ENCODE results near the gene MACF1.

MACF1 gene

DNA sequence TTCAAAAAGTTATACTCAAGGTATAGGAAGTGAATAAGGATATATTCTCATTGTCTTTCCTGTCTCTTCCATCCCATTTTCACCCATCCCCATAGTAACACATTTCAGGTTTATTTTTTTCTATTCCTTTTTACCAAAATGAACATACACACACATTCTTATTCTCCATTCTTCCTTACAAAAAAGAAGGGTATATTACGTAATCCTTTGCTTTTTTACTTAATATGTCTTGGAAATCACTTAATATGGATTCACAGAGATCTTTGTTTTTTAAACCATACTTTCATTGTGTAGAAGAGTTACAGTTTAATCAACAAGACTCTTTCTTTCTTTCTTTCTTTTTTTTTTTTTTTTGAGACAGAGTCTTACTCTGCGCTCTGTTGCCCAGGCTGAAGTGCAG lies 158.8 kb downstream of the MACF1 start:
- no peak for DNase-seq

DNA sequence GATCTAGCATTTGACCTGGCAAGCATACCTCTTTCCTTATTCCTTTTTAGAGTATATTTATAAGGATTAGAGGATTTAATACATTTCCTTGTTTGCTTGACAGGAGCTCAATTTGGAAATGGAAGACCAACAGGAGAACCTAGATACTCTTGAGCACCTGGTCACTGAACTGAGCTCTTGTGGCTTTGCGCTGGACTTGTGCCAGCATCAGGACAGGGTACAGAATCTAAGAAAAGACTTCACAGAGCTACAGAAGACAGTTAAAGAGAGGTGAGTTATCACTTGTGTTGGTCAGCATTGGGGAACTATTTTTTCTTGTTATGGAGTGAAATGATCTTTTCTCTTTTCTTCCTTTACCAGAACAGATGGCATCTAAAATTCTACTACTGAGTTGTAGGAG lies 163.6 kb downstream of the MACF1 start:
- no peak for DNase-seq

DNA sequence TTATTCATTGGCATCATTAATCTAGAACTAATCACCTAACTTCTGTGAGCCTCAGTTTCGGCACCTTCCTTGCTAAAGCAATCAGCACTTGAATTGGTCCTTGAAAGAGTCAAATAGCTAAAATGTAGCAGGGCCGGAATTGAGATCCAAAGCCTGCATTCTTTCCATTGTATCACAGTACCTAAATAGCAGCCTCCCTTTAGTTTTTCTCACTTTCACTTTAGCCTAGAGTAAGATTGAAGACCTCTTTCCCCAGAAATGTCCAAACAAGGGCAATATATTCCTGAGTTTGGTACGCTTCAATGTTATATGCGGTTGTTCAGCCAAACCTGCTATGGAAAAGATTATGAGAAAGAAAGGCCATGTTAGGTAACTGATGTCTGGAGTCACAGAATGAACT lies 165.1 kb downstream of the MACF1 start:
- DNase-seq, result no peak

DNA sequence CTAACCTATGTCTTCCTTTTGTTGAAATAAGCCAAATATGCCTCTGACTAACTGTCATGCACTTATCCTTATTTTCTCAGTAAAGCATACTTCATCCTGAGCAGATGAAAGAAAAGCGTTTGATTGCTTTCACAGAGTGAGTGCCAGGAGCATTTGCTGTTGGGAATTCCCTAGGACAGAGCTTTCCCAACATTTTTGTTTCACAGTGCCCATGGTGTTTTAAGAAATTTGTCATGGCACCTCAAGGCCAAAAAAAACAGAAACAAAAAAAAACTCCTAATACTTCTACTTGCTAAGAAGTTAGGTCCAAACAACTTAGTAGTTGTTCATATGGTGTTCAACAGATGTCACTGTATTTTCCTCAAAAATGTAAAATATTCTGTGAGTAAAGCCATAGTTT lies 166.1 kb downstream of the MACF1 start:
- DNase-seq, result no peak

DNA sequence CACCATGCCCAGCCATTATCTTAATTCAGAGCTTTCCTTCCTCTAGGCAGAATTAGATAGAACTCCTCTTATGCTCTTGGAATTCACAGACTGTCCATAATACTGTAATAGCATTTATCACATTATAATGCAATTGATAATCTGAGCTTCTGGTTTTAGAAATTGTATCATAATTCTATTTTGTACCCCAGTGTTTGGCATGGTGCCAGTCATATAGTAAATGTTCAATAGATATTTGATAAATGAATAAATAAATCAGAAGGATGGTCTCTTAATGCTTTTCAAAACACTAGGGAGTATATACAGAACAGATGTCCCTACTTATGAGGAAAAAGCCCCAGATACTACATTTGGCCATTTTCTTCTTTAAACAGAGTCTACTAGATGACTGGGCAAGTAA lies 167.6 kb downstream of the MACF1 start:
- no peak for DNase-seq

DNA sequence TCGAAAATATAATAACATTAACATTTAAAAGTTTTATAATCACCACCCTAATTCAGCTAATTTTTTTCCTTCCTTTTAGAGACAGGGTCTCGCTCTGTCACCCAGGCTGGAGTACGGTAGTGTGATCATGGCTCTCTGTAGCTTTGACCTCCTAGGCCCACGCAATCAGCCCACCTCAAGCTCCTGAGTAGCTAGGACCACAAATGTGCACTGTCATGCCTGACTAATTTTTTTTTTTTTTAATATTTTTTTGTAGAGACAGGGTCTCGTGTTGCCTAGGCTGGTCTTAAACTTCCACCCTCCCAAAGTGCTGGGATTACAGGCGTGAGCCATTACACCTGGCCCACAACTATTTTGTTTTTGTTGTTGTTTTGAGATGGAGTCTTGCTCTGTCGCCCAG lies 172.2 kb downstream of the MACF1 start:
- no peak for DNase-seq

DNA sequence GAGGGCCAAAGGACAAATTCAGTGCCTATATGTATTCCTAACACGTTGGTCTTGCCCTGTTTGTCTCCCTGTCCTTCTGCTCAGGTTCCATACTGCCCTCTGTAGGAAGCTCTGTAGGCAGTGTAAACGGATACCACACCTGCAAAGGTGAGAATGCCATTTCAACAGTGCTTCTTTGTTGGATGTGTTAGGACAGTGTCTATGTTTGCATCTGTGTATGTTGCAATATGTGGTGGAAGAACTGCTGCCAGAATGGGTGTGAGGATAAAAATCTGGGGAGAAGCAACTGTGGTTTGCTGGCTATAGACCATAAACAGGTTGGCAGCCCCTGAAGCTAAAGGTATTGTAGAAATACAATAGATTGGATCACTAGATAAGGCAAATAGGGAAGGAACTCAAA lies 173.9 kb downstream of the MACF1 start:
- no peak for DNase-seq

DNA sequence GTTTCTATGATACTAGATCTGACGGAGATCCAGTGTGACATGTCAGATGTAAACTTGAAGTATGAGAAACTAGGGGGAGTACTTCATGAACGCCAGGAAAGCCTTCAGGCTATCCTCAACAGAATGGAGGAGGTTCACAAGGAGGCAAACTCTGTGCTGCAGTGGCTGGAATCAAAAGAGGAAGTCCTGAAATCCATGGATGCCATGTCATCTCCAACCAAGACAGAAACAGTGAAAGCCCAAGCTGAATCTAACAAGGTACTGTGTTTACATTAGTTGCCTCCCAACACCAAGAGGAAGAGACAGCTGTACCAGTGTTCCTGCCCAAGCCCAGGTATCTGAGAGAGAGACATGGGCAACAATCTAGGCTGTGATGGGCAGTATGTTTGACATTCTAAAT lies 174.7 kb downstream of the MACF1 start:
- no peak for DNase-seq

DNA sequence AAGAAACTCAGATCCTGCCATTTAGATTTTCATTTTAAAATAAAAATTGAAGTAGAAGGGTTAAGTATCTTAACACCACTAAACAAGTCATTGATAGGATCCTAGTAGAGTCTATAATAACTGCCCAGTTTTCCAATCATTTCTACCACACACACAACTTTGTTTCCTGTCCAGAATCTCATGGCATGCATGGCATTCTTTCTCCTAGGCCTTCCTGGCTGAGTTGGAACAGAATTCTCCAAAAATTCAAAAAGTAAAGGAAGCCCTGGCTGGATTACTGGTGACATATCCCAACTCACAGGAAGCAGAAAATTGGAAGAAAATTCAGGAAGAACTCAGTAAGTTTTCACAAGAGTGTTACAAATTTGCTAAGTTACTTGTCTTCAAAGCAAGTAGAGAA lies 175.5 kb downstream of the MACF1 start:
- DNase-seq, result no peak

DNA sequence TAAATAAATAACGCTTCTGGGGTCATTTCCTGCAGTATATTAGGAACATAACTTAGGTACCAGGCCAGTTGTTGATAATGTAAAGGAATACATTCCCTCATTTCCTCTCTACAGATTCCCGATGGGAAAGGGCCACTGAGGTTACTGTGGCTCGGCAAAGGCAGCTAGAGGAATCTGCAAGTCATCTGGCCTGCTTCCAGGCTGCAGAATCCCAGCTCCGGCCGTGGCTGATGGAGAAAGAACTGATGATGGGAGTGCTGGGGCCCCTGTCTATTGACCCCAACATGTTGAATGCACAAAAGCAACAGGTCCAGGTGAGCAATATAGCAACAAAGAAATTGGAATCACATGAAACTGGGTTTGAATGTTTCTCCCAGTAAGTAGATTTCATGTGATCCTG lies 177.3 kb downstream of the MACF1 start:
- DNase-seq, result no peak

DNA sequence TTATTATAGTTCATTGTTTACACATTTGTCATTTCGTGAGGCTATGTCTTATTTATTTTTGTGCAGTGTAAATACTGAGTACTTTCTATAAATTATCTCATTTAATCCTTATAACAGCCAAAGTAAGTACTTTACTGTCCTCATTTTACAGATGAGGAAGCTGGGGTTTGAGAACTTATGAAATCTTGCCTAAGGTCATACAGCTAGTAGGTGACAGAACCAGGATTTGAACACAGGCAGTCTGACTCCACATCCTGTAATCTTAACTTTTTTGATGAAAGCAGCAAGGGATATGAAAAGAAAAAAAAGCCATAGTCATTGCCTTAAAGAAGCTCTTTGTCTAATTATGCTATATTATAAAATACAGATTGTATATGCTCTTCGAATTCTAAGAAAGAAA lies 179.8 kb downstream of the MACF1 start:
- DNase-seq, result no peak

DNA sequence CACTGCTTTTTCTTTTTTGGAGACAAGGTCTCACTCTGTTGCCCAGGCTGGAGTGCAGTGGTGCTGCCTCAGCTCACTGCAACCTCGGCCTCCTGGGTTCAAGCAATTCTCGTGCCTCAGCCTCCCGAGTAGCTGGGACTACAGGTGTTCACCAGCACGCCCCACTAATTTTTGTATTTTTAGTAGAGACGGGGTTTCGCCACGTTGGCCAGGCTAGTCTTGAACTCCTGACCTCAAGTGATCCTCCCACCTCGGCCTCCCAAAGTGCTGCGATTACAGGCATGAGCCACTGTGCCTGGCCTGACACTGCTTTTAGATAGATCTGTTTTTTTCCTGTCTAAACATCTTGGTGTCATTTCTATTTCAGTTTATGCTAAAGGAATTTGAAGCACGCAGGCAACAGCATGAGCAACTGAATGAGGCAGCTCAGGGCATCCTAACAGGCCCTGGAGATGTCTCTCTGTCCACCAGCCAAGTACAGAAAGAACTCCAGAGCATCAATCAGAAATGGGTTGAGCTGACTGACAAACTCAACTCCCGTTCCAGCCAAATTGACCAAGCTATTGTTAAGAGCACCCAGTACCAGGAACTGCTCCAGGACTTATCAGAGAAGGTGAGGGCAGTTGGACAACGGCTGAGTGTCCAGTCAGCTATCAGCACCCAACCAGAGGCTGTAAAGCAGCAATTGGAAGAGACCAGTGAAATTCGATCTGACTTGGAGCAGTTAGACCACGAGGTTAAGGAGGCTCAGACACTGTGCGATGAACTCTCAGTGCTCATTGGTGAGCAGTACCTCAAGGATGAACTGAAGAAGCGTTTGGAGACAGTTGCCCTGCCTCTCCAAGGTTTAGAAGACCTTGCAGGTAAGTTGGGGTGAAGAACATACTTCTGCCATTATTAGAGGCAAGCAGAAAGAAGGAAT lies 180.8 kb downstream of the MACF1 start:
- DNase-seq, result no peak

DNA sequence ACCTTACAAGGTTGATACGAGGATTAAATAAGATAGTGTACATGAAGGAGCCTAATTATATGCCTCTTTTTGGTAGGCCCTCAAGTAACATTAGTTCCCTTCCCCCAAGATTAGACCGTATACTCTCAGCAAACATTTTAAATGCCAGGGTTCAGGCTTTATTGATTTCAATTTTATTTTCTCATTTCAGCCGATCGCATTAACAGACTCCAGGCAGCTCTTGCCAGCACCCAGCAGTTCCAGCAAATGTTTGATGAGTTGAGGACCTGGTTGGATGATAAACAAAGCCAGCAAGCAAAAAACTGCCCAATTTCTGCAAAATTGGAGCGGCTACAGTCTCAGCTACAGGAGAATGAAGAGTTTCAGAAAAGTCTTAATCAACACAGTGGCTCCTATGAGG lies 182.5 kb downstream of the MACF1 start:
- no peak for DNase-seq

DNA sequence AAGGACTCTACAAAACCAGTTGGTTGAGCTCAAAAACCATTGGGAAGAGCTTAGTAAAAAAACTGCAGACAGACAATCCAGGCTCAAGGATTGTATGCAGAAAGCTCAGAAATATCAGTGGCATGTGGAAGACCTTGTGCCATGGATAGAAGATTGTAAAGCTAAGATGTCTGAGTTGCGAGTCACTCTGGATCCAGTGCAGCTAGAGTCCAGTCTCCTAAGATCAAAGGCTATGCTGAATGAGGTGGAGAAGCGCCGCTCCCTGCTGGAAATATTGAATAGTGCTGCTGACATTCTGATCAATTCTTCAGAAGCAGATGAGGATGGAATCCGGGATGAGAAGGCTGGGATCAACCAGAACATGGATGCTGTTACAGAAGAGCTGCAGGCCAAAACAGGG lies 183.0 kb downstream of the MACF1 start:
- DNase-seq, result no peak

DNA sequence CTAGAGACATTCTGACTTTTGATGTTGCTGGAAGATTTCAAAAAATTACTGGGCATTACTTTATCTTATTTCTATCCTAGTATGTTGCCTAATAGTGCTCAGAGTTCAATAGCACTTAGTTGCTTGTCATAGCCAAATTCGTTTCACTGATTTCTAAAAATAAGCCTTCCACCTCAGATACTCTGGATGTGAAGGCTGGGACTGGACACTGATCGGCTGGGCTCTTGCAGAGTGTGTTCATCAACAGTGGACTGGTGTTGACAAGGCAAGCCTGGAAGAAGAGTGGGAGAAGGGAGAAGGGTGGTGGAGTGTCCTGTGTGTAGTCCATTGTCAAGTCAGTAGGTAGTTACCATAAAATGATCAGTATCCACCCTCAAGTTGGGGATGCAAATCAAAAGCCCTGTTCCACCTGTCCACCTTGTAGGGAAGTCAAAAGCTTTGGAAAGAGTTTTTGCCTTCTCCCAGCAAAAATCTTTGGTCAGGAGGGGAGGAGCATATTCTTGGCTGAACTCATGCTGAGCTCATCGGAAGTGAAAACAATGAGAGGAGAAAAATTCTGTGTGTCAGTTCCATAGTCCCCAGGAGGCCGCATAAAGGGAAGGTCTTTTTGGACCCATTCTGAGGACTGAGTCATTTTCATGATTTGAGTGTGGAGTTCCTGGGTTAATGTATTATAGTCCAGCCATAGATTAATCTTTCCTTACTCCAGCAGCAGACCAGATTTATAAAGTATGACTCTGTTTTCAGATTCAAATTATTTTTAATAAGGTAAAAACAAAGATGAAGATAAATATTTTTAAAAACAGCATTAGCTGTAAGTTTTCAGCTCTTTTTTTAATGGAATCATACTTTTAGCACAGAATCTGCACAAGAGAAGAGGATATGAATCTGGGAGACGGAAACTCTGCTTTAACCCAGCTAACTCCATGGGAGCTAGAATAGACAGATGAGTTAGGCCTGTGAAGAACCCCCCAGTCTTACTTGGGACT lies 187.5 kb downstream of the MACF1 start:
- DNase-seq, result peak; percentile 70

DNA sequence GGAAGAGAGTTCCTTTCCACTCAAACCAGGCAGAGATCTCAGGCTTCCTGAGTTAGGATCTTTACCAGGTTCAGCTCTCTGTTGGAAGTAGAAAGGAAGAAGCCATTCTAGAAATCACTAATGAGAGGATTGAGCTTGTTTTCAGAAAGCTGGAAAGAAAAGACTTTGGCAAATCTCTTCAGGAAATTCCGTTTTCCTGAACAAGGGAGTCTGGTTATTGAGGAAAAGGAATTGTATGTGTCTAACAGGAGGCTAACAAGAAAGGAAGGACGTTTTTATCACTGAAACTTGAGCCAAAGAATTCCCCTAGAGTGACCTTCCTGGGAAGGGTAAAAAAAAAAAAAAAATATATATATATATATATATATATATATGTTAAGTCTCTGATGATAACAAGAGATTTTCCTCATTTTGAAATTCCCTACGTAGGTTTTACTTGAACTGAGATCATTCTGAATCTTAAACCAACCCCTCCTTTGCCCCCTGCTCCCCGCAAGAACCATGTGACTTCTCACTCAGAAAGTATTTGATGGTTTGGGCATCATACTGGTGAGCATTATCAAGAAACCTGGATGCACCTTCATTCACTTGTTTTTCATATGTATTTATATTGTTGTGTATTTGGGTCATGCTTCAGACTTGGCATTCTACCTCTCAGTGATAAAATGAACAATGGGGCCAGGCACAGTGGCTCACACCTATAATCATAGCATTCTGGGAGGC lies 188.5 kb downstream of the MACF1 start:
- DNase-seq, result no peak

DNA sequence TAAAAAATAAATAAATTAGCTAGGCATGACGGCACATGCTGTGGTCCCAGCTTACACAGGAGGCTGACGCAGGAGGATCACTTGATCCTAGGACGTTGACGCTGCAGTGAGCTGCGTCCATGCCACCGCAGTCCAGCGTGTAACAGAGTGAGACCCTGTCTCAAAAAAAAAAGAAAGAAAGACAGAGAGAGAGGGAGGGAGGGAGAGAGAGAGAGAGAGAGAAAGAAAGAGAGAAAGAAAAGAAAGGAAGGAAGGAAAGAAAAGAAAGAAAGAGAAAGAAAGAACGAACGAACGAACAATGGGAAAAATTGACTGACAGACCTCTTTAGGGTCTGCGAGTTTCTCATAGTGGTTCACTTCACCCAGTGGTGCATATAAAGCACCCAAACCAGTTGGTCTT lies 189.2 kb downstream of the MACF1 start:
- no peak for DNase-seq

DNA sequence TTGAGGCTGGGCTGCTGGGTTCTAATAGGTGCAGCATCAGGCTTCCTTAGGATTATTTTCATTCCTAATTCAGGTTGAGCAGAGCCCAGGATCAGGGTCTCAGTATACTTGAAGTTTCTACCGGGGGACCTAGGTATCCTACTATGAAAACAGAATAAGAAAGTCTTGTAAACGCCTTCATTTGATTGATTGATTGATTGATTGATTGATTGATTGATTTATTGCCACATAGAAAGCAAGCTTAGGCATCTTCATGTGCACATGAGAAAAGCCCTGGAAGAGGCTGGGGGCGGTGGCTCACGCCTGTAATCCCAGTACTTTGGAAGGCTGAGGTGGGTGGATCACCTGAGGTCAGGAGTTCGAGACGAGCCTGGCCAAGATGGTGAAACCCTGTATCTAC lies 189.6 kb downstream of the MACF1 start:
- no peak for DNase-seq

DNA sequence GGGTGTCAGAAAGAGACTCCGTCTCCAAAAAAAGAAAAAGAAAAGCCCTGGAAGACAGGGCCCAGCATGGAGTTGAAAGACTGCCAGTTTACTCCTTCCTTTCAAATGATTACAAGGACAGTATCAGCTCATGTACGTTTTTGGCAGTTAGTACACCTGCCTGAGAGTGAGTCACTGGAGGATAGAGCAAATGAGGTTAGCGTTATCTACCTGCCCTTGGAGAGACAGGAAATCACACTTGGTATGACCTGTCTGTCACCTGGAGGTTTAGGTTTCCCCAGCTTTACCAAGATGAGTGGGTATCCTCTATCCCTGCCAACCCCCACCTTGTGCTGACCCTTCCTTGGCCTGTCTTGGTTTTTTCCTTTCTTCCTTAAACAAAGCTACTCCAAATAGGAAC lies 190.1 kb downstream of the MACF1 start:
- DNase-seq, result no peak

DNA sequence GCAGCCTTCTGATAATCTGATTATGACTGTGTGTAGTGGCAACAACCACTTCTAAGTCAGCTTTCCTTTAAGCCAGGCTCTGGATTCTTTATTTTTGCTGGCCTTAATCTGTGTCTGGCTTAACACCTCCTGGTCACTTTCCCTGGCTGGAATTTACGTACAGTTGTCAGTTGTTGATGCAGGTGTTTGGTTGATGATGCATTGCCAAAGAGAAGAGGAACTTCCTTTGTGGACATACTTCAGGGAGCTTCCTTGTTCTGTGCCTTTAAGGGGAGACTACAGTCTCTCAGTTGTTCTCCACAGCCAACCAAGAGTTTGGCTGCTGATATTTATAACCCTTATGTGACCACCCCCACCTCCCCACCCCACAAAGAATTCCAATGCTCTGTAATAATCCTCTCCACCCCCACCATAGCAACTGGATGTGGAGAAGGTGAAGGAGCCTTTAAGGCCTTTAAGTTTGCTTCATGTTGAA lies 190.9 kb downstream of the MACF1 start:
- peak; percentile 77 for DNase-seq

DNA sequence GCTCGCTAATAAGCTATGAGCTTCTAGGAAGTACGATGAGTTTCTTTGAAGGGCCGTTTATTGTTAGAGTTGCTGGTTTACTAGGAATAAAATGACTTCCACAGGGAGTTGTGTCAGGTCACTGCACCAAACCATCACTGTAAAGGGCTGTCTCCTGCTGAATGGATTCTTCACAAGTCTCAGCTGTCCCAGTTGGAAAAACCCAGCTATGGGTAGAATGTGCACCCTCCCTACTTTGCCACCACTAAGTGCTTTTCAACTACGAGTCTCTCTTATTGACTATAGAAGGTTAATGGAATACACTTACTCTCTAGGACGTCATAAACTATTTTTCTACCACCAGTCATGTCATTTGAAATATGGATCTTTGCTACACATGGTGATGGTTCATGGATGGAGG lies 192.2 kb downstream of the MACF1 start:
- DNase-seq, result no peak

DNA sequence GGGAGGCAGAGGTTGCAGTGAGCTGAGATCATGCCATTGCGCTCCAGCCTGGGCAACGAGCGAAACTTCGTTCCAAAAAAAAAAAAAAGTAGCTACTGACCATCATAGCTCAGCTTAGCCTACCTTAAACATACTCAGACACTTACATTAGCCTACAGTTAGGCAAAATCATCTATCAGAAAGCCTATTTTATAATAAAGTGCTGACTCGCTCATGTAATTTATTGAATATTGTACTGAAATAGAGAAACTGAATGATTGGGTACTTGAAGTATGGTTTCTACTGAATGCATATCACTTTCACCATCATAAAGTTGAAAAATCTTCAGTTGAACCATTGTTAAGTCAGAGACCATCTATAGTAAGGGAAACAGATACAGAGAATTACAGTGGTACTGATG lies 193.0 kb downstream of the MACF1 start:
- DNase-seq, result no peak
